Heart left ventricle (tissue), 16 donors: ENCODE data around the gene NFATC1. TPM values are rescaled to one million over a fixed set of nuclear protein-coding genes. Genes with fewer than 3 reads are reported as not detected.

Experiments used
- ATAC-seq, 4 donors: fragments of 200-7000 bp; cut with Tn5 transposase; one replicate each; pipeline ENCODE4 v1.9.1; 2020 to 2022; ENCODE audit warnings: moderate library complexity in 4 of 4, mild to moderate bottlenecking in 3 of 4, moderate number of reproducible peaks in 1 of 4
- DNase-seq, 5 donors: peaks; one replicate each; pipeline ENCODE4 v3.0.0-alpha.2; 2020
- H3K27ac ChIP-seq, 12 donors: fragments of 200-600 bp; sonication (generic) in 4 of 12; one replicate each; pipeline versions ENCODE4 v1.5.0 to v1.8.0; 2016 to 2022; ENCODE audit warnings: mild to moderate bottlenecking in 2 of 12
- H3K27me3 ChIP-seq, 9 donors: fragments of 200-600 bp; sonication (generic) in 2 of 9; one replicate each; pipeline versions ENCODE4 v1.5.1 to v1.8.0; 2016 to 2022; ENCODE audit warnings: mild to moderate bottlenecking in 3 of 9
- H3K36me3 ChIP-seq, 9 donors: fragments of 200-600 bp; sonication (generic) in 2 of 9; one replicate each; pipeline versions ENCODE4 v1.5.0 to v1.8.0; 2018 to 2022; ENCODE audit warnings: mild to moderate bottlenecking in 2 of 9
- H3K4me1 ChIP-seq, 12 donors: fragments of 200-600 bp; sonication (generic) in 4 of 12; one replicate each; pipeline versions ENCODE4 v1.5.0 to v1.8.0; 2016 to 2022; ENCODE audit warnings: mild to moderate bottlenecking in 3 of 12
- H3K4me3 ChIP-seq, 12 donors: fragments of 200-600 bp; sonication (generic) in 4 of 12; one replicate each; pipeline versions ENCODE4 v1.5.0 to v1.8.0; 2017 to 2022; ENCODE audit warnings: mild to moderate bottlenecking in 9 of 12, moderate library complexity in 4 of 12
- H3K9me3 ChIP-seq, 12 donors: fragments of 200-600 bp; sonication (generic) in 4 of 12; one replicate each; pipeline versions ENCODE4 v1.5.0 to v1.8.0; 2016 to 2022; ENCODE audit warnings: mild to moderate bottlenecking in 1 of 12
- CTCF ChIP-seq, 12 donors: fragments of 200-600 bp; sonication (generic) in 4 of 12; IDR thresholded peaks; one replicate each; pipeline versions ENCODE4 v1.5.0 to v1.8.0; 2018 to 2022; ENCODE audit warnings: antibody characterized with exemption in 12 of 12, mild to moderate bottlenecking in 5 of 12
- POLR2A ChIP-seq, 2 donors: fragments of 450-650 bp; IDR thresholded peaks; one replicate each; pipeline ENCODE4 v1.6.1; 2017; ENCODE audit warnings: antibody characterized with exemption in 2 of 2, mild to moderate bottlenecking in 2 of 2, moderate library complexity in 2 of 2
- WGBS, 4 donors: extraction: QIAGEN DNeasy Blood & Tissue Kit in 2 of 4; methylation state at CpG; one replicate each; pipeline versions ENCODE4 v1.1.5 to v1.1.7; 2013 to 2018; 5-methylcytosine and 5-hydroxymethylcytosine counted together
- intact Hi-C, 10 donors: fragments of 100-400 bp; cut with DNase I; formaldehyde crosslinking; loops; one replicate each; pipeline versions ENCODE4 v1.11.1 to v1.14.2; 2022
- polyA plus RNA-seq, 2 donors: library from polyadenylated mRNA; stranded (reverse); fragments of 200-250 nt; gene quantifications; one replicate each; pipeline ENCODE4 v1.2.3, GENCODE V29; 2013
- total RNA-seq, 9 donors: library from RNA; depleted of rRNA in 2 of 9; stranded (reverse); fragments of >200 nt in 2 of 9; fragmentation: NEBNext Ultra II Directional in 3 of 9; extraction: Animal tissue kit (Norgen Biotek cat#: 25700) in 3 of 9; gene quantifications; one replicate each; pipeline versions ENCODE4 v1.1.0 to v1.2.4, GENCODE V29; 2016 to 2023
- donor health status: ischemic (EF 13 %, LVEDD 7.1; RV severe dilation, severe dysfunction).
- donor health status: healthy with polysubstance abuse.
- donor health status: DM: no; HTN: yes; CAD: no.
- donor health status: DM: no; HTN: no; CAD: no.
- donor health status: ischemic (EF 25% LVEDD 6.9; RV normal size, moderate dysfunction).
- donor health status: ischemic (EF 25% LVEDD 5.7; RV mildly dilated, moderate dysfunction).
- donor health status: healthy.
- donor health status: DM: yes; HTN: yes; CAD: no.
- donor health status: ischemic (EF 35%, LVEDD 5.7; RV mildly dilated, moderate dysfunction).
- donor health status: nonischemic (EF 11% LVEDD 7.7; RV severe dilation, severe dysfunction).
- donor health status: DM: yes; HTN: yes; CAD: no.
- donor health status: PGD.
- donor health status: ischemic (EF 29% LVEDD 5.4; RV normal size, mild dysfunction).
- donor health status: nonischemic (EF 23%, LVEDD 6.1; RV moderate dilation, normal function).

NFATC1 gene
- total and polyA plus RNA-seq, 11 donors, result 6.5 to 26.7 (median 15.3) TPM

GRCh38 chr18:79394534-79395307 is 1.0 kb upstream of the NFATC1 start:
- intact Hi-C loops, result loop anchor here (2.0 to 10.0 kb wide), 8 partner anchors 63 to 640 kb away; partner anchors contain the start of gene RBFA (in 1 of the 10)
- ATAC-seq, result peak in 3 of 4 donors; percentile 1 to 11 (median 11)
- H3K4me1 ChIP-seq, result peaks cover 0 to 52% (median 31%) of the 10 kb centered on the region in 12 donors

GRCh38 chr18:79395308-79395640 is 456 bp upstream of the NFATC1 start:
- Histone ChIP-seq H3K4me3 (peak overlapping the region in 11 of 12 donors; percentile 46 to 88 (median 60)), H3K27me3 (peaks cover 0 to 37% (median 0%) of the 10 kb centered on the region in 9 donors), H3K9me3 (no peaks in the 10 kb centered on the region), H3K36me3 (no peaks in the 10 kb centered on the region), H3K27ac (peak overlapping the region; percentile 87 to 97 (median 95)), H3K4me1 (peaks cover 0 to 56% (median 32%) of the 10 kb centered on the region in 12 donors)
- ATAC-seq (no peak), DNase-seq (peak in 1 of 5 donors; percentile 48)
- TF ChIP-seq CTCF (IDR thresholded peaks at IDR 0.05), result no peak
- no peak for TF ChIP-seq POLR2A (IDR thresholded peaks at IDR 0.05)
- WGBS, 4 donors, result 0 to 4% (median 3%) methylated on average over 4 to 30 of the region's 34 CpGs
- intact Hi-C loops, result loop anchor here in 8 of 10 donors (2.0 to 10.0 kb wide), 7 partner anchors 62 to 640 kb away; partner anchors contain the start of gene RBFA (in 1 of the 8)

More at GRCh38 chr18:79394534-79395307, 1.0 kb upstream of the NFATC1 start:
- Histone ChIP-seq H3K4me3 (peak overlapping the region; percentile 35 to 88 (median 60)), H3K27me3 (peaks cover 0 to 41% (median 0%) of the 10 kb centered on the region in 9 donors), H3K27ac (peak overlapping the region; percentile 87 to 97 (median 95)), H3K9me3 (no peaks in the 10 kb centered on the region), H3K36me3 (no peaks in the 10 kb centered on the region)
- DNase-seq, result peak; percentile 56 to 72 (median 62)
- TF ChIP-seq POLR2A (IDR thresholded peaks at IDR 0.05) (no peak), CTCF (IDR thresholded peaks at IDR 0.05) (no peak)
- 2 to 7% (median 3%) methylated on average over 53 to 67 of the region's 67 CpGs for WGBS, 4 donors

- peak; percentile 65 to 85 (median 76) for DNase-seq
- H3K27ac ChIP-seq, result peak overlapping the region; percentile 82 to 97 (median 90)
- no peaks in the 10 kb centered on the region for H3K36me3 ChIP-seq
- intact Hi-C loops, result loop anchor here in 8 of 10 donors (5.0 to 10.0 kb wide), 5 partner anchors 61 to 638 kb away; partner anchors contain the start of gene RBFA (in 1 of the 8)
- no peaks in the 10 kb centered on the region for H3K9me3 ChIP-seq
- peak in 8 of 12 donors; percentile 10 to 52 (median 24) for TF ChIP-seq CTCF (IDR thresholded peaks at IDR 0.05)
- TF ChIP-seq POLR2A (IDR thresholded peaks at IDR 0.05), result no peak
- peaks cover 0 to 60% (median 34%) of the 10 kb centered on the region in 12 donors for H3K4me1 ChIP-seq
- peak in 2 of 4 donors; percentile 3 to 15 for ATAC-seq
- WGBS, 4 donors, result 10 to 63% (median 18%) methylated on average over 11 to 68 of the region's 68 CpGs
- peak overlapping the region; percentile 48 to 88 (median 69) for H3K4me3 ChIP-seq
- peaks cover 0 to 27% (median 0%) of the 10 kb centered on the region in 9 donors for H3K27me3 ChIP-seq
Observed at GRCh38 chr18:79396431-79397246, 909 bp downstream of the NFATC1 start.
